Activated naive CD4-positive, alpha-beta T cell (primary cell): ENCODE results near the gene SLC9C1.
"Not testable (repeated sequence)": the region's sequence is repeated elsewhere in the genome, so short reads cannot be mapped to it uniquely, and the experiment has no call there.

Experiments used
- DNase-seq, 4 experiments: peaks; one replicate each; lab custom pipeline; 2025; lab: John Stamatoyannopoulos, UW

Gene SLC9C1

GRCh38 chr3:112187300-112187699, 106.7 kb downstream of the SLC9C1 start:
- DNase-seq, result no peak

- DNase-seq, result not testable (repeated sequence)
Observed at GRCh38 chr3:112185423-112186035, 108.5 kb downstream of the SLC9C1 start.

- DNase-seq, result no peak
Observed at GRCh38 chr3:112175646-112176045, 118.4 kb downstream of the SLC9C1 start.

- no peak for DNase-seq
Observed at GRCh38 chr3:112175037-112175436, 119.0 kb downstream of the SLC9C1 start.

GRCh38 chr3:112171144-112171543, 122.9 kb downstream of the SLC9C1 start:
- no peak for DNase-seq

- DNase-seq, result no peak
Observed at GRCh38 chr3:112170046-112170445, 124.0 kb downstream of the SLC9C1 start.

- DNase-seq, result no peak
Observed at GRCh38 chr3:112167758-112168157, 126.3 kb downstream of the SLC9C1 start.

- no peak for DNase-seq
Observed at GRCh38 chr3:112149136-112149535, 144.9 kb downstream of the SLC9C1 start.

GRCh38 chr3:112143689-112144088, 150.3 kb downstream of the SLC9C1 start:
- no peak for DNase-seq

- DNase-seq, result no peak
Observed at GRCh38 chr3:112143251-112143650, 150.8 kb downstream of the SLC9C1 start.

GRCh38 chr3:112141293-112141692, 152.7 kb downstream of the SLC9C1 start:
- DNase-seq, result no peak

GRCh38 chr3:112140584-112140983, 153.4 kb downstream of the SLC9C1 start:
- no peak for DNase-seq

- no peak for DNase-seq
Observed at GRCh38 chr3:112138219-112138969, 155.6 kb downstream of the SLC9C1 start.

GRCh38 chr3:112137781-112138180, 156.2 kb downstream of the SLC9C1 start:
- DNase-seq, result no peak

GRCh38 chr3:112136959-112137693, 156.9 kb downstream of the SLC9C1 start:
- peak in 1 of 4 experiments; percentile 4 for DNase-seq

- DNase-seq, result no peak
Observed at GRCh38 chr3:112136046-112136445, 158.0 kb downstream of the SLC9C1 start.

- no peak for DNase-seq
Observed at GRCh38 chr3:112134335-112135124, 159.5 kb downstream of the SLC9C1 start.

- no peak for DNase-seq
Observed at GRCh38 chr3:112133626-112134334, 160.2 kb downstream of the SLC9C1 start.

- DNase-seq, result peak in 2 of 4 experiments; percentile 23 to 45
Observed at GRCh38 chr3:112132975-112133448, 161.0 kb downstream of the SLC9C1 start, which contains the start of gene GCSAM. TSS of gene GCSAM (minus strand) at chr3:112133248. CDS start at chr3:112133120, 128 bp downstream.

GRCh38 chr3:112132554-112132953, 161.5 kb downstream of the SLC9C1 start:
- no peak for DNase-seq

GRCh38 chr3:112132088-112132487, 161.9 kb downstream of the SLC9C1 start:
- DNase-seq, result no peak
